ENCODE data around the gene DDT.
"Not testable (repeated sequence)": the region's sequence is repeated elsewhere in the genome, so short reads cannot be mapped to it uniquely, and the experiment has no call there.

DDT gene

DNA sequence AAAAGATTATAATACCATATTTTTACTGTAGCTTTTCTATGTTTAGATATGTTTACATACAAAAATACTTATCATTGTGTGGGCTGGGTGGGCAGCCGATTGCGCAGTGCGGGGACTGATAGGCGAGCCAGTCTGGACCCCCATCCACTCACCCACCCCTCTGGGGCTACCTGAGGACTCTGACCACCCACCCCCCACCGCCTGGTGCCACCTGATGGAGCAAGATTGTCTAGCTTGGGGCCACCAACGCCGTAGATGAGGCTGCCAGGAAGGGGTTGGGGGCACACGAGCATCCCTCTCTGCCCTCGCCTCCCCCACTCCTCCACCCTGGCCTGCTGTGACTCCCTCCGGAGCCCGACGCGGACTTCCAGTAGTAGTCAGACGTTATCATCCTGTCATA lies 47.7 kb downstream of the DDT start:
- TF ChIP-seq, protein P1, sequence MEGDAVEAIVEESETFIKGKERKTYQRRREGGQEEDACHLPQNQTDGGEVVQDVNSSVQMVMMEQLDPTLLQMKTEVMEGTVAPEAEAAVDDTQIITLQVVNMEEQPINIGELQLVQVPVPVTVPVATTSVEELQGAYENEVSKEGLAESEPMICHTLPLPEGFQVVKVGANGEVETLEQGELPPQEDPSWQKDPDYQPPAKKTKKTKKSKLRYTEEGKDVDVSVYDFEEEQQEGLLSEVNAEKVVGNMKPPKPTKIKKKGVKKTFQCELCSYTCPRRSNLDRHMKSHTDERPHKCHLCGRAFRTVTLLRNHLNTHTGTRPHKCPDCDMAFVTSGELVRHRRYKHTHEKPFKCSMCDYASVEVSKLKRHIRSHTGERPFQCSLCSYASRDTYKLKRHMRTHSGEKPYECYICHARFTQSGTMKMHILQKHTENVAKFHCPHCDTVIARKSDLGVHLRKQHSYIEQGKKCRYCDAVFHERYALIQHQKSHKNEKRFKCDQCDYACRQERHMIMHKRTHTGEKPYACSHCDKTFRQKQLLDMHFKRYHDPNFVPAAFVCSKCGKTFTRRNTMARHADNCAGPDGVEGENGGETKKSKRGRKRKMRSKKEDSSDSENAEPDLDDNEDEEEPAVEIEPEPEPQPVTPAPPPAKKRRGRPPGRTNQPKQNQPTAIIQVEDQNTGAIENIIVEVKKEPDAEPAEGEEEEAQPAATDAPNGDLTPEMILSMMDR (IDR thresholded peaks at IDR 0.05; ENCODE audit: control insufficient read depth, extremely low read depth, insufficient read depth), result no peak
- H3K4me3 ChIP-seq (ENCODE audit: low read depth, low read length), result no peak overlapping the region
- no peak for DNase-seq (ENCODE audit: low read depth)

DNA sequence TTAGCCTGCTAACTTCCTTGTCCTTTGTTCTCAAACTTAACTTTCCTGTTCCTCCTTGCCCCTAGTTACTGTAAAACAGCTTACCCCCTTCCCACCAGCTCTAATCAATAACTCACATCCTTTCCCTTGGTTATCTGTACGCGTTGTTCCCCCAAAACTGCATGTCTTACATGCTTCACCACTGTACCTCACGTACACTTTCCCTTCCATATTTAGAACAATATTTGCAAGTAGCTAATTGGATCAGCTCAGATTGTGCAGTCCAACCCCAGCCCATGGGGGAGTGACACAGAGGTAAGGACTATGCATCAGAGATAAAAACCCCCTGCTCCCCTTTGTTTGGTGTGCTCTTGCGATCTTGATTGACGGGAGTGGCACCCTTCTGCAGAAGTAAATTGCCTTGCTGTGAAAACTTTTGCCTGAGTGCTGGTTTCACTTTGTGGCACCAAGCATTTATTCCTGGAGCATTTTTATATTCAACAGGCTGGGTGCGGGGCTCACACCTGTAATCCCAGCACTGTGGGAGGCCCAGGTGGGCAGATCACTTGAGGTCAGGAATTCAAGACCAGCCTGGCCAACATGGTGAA lies 49.1 kb downstream of the DDT start:
- no peak overlapping the region for H3K4me3 ChIP-seq (ENCODE audit: low read depth, low read length)
- TF ChIP-seq, protein P1 (IDR thresholded peaks at IDR 0.05; ENCODE audit: control insufficient read depth, extremely low read depth, insufficient read depth), result no peak
- no peak for DNase-seq (ENCODE audit: low read depth)

DNA sequence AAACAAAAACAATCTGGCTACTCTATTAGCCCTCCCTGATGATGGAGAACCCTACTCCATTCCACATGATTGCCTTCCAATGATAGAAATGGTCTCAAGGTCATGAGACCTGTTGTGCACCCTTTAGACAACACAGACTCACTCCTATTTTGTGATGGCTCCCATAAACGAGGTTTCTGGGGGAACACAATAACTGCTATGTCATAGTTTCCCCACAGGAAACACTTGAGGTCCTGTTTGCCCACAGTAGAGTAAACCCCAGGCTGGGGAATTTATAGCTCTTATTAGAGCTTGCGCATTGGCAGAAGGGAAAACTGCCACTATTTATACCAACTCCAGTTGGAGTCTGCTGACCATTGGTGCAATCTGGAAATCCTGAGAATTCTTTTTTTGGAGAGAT lies 51.3 kb downstream of the DDT start:
- TF ChIP-seq, protein P1 (IDR thresholded peaks at IDR 0.05; ENCODE audit: control insufficient read depth, extremely low read depth, insufficient read depth), result no peak
- no peak for DNase-seq (ENCODE audit: low read depth)
- H3K4me3 ChIP-seq (ENCODE audit: low read depth, low read length), result no peak overlapping the region

DNA sequence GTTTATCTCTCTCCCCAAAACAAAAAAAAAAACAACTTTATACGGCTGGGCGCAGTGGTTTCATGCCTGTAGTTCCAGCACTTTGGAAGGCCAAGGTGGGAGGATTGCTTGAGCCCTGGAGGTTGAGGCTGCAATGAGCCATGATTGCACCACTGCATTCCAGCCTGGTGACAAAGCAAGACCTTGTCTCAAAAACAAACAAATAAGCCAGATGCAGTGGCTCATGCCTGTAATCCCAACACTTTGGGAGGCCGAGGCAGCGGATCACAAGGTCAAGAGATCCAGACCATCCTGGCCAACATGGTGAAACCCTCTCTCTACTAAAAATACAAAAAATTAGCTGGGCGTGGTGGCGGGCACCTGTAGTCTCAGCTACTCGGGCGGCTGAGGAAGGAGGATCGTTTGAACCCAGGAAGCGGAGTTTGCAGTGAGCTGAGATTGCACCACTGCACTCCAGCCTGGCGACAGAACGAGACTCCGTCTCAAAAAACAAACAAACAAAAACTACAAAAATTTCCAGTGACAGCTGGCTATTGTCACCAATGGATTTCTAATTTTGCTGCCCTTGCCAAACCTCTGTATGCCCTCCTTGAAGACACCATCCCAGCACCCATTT lies 52.5 kb downstream of the DDT start:
- not testable (repeated sequence) for DNase-seq (ENCODE audit: low read depth); H3K4me3 ChIP-seq (ENCODE audit: low read depth, low read length)

All from LNCaP clone FGC (cell line).